ENCODE results near the gene PARD3.
"Not testable (repeated sequence)": the region's sequence is repeated elsewhere in the genome, so short reads cannot be mapped to it uniquely, and the experiment has no call there.

Gene PARD3

GRCh38 chr10:34702093-34702937 is 112.8 kb downstream of the PARD3 start:
- no peaks in the 10 kb centered on the region for H3K9me3 Mint-ChIP-seq
- no peaks in the 10 kb centered on the region for H3K36me3 Mint-ChIP-seq (ENCODE audit: insufficient read depth)
- H3K4me3 Mint-ChIP-seq: no peak overlapping the region
- peaks cover 3 to 4% of the 10 kb centered on the region in 2 donors for H3K4me1 Mint-ChIP-seq (ENCODE audit: low read depth in 2 of 2)
- ATAC-seq (replicated peaks): no peak
- DNase-seq: no peak
- H3K27me3 Mint-ChIP-seq: no peaks in the 10 kb centered on the region
- no peak overlapping the region for H3K27ac Mint-ChIP-seq

GRCh38 chr10:34701194-34701593 is 113.9 kb downstream of the PARD3 start:
- Mint-ChIP-seq H3K36me3 (ENCODE audit: insufficient read depth) (no peaks in the 10 kb centered on the region), H3K4me1 (ENCODE audit: low read depth in 2 of 2) (peaks cover 3 to 4% of the 10 kb centered on the region in 2 donors), H3K9me3 (no peaks in the 10 kb centered on the region), H3K27me3 (no peaks in the 10 kb centered on the region), H3K27ac (no peak overlapping the region), H3K4me3 (no peak overlapping the region)
- DNase-seq: no peak
- no peak for ATAC-seq (replicated peaks)

GRCh38 chr10:34700752-34701151 is 114.3 kb downstream of the PARD3 start:
- H3K4me1 Mint-ChIP-seq (ENCODE audit: low read depth in 2 of 2); DNase-seq; ATAC-seq (replicated peaks); H3K9me3 Mint-ChIP-seq; H3K27ac Mint-ChIP-seq; H3K4me3 Mint-ChIP-seq; H3K27me3 Mint-ChIP-seq; H3K36me3 Mint-ChIP-seq (ENCODE audit: insufficient read depth): not testable (repeated sequence)

- ATAC-seq (replicated peaks) (no peak), DNase-seq (no peak)
- Mint-ChIP-seq H3K27ac (no peak overlapping the region), H3K4me3 (no peak overlapping the region), H3K4me1 (ENCODE audit: low read depth in 2 of 2) (no peaks in the 10 kb centered on the region), H3K36me3 (ENCODE audit: insufficient read depth) (no peaks in the 10 kb centered on the region), H3K27me3 (no peaks in the 10 kb centered on the region), H3K9me3 (no peaks in the 10 kb centered on the region)
Observed at GRCh38 chr10:34699904-34700517, 115.1 kb downstream of the PARD3 start.

- H3K4me3 Mint-ChIP-seq: no peak overlapping the region
- H3K27me3 Mint-ChIP-seq: no peaks in the 10 kb centered on the region
- H3K36me3 Mint-ChIP-seq (ENCODE audit: insufficient read depth): no peaks in the 10 kb centered on the region
- H3K9me3 Mint-ChIP-seq: no peaks in the 10 kb centered on the region
- no peak overlapping the region for H3K27ac Mint-ChIP-seq
- ATAC-seq (replicated peaks) (no peak), DNase-seq (no peak)
- no peaks in the 10 kb centered on the region for H3K4me1 Mint-ChIP-seq (ENCODE audit: low read depth in 2 of 2)
Observed at GRCh38 chr10:34698979-34699378, 116.1 kb downstream of the PARD3 start.

- Mint-ChIP-seq H3K4me3 (no peak overlapping the region), H3K9me3 (peaks cover 0 to 1% of the 10 kb centered on the region in 2 donors), H3K36me3 (ENCODE audit: insufficient read depth) (no peaks in the 10 kb centered on the region), H3K4me1 (ENCODE audit: low read depth in 2 of 2) (no peaks in the 10 kb centered on the region), H3K27me3 (no peaks in the 10 kb centered on the region), H3K27ac (no peak overlapping the region)
- no peak for DNase-seq
- ATAC-seq (replicated peaks): no peak
Observed at GRCh38 chr10:34698248-34698831, 116.8 kb downstream of the PARD3 start.

- Mint-ChIP-seq H3K4me1 (ENCODE audit: low read depth in 2 of 2) (no peaks in the 10 kb centered on the region), H3K27me3 (no peaks in the 10 kb centered on the region), H3K36me3 (ENCODE audit: insufficient read depth) (no peaks in the 10 kb centered on the region), H3K9me3 (peaks cover 0 to 1% of the 10 kb centered on the region in 2 donors), H3K27ac (no peak overlapping the region), H3K4me3 (no peak overlapping the region)
- ATAC-seq (replicated peaks) (no peak), DNase-seq (no peak)
Observed at GRCh38 chr10:34697351-34698247, 117.5 kb downstream of the PARD3 start.

GRCh38 chr10:34696423-34696822 is 118.7 kb downstream of the PARD3 start:
- Mint-ChIP-seq H3K27ac (no peak overlapping the region), H3K36me3 (ENCODE audit: insufficient read depth) (no peaks in the 10 kb centered on the region), H3K4me1 (ENCODE audit: low read depth in 2 of 2) (no peaks in the 10 kb centered on the region), H3K4me3 (no peak overlapping the region), H3K27me3 (peaks cover 3 to 4% of the 10 kb centered on the region in 2 donors), H3K9me3 (peaks cover 0 to 1% of the 10 kb centered on the region in 2 donors)
- ATAC-seq (replicated peaks) (no peak), DNase-seq (no peak)

- no peak overlapping the region for H3K27ac Mint-ChIP-seq
- DNase-seq (no peak), ATAC-seq (replicated peaks) (no peak)
- no peaks in the 10 kb centered on the region for H3K36me3 Mint-ChIP-seq (ENCODE audit: insufficient read depth)
- no peak overlapping the region for H3K4me3 Mint-ChIP-seq
- no peaks in the 10 kb centered on the region for H3K4me1 Mint-ChIP-seq (ENCODE audit: low read depth in 2 of 2)
- H3K9me3 Mint-ChIP-seq: peaks cover 0 to 1% of the 10 kb centered on the region in 2 donors
- H3K27me3 Mint-ChIP-seq: peaks cover 4 to 14% of the 10 kb centered on the region in 2 donors
Observed at GRCh38 chr10:34690383-34691049, 124.6 kb downstream of the PARD3 start.

- no peaks in the 10 kb centered on the region for H3K36me3 Mint-ChIP-seq (ENCODE audit: insufficient read depth)
Observed at GRCh38 chr10:34689053-34689452, 126.0 kb downstream of the PARD3 start.

GRCh38 chr10:34687434-34688210 is 127.5 kb downstream of the PARD3 start:
- Mint-ChIP-seq H3K4me3 (no peak overlapping the region), H3K27ac (no peak overlapping the region), H3K4me1 (ENCODE audit: low read depth in 2 of 2) (no peaks in the 10 kb centered on the region), H3K27me3 (peaks cover 4 to 14% of the 10 kb centered on the region in 2 donors), H3K36me3 (ENCODE audit: insufficient read depth) (no peaks in the 10 kb centered on the region), H3K9me3 (no peaks in the 10 kb centered on the region)
- DNase-seq (no peak), ATAC-seq (replicated peaks) (no peak)

More at GRCh38 chr10:34689053-34689452, 126.0 kb downstream of the PARD3 start:
- Mint-ChIP-seq H3K9me3 (peaks cover 0 to 1% of the 10 kb centered on the region in 2 donors), H3K27ac (no peak overlapping the region), H3K4me1 (ENCODE audit: low read depth in 2 of 2) (no peaks in the 10 kb centered on the region), H3K27me3 (peaks cover 4 to 14% of the 10 kb centered on the region in 2 donors), H3K4me3 (no peak overlapping the region)
- ATAC-seq (replicated peaks) (no peak), DNase-seq (no peak)

GRCh38 chr10:34682580-34682979 is 132.5 kb downstream of the PARD3 start:
- Mint-ChIP-seq H3K4me3 (no peak overlapping the region), H3K9me3 (no peaks in the 10 kb centered on the region), H3K4me1 (ENCODE audit: low read depth in 2 of 2) (no peaks in the 10 kb centered on the region), H3K27me3 (peaks cover 8 to 11% of the 10 kb centered on the region in 2 donors), H3K27ac (no peak overlapping the region), H3K36me3 (ENCODE audit: insufficient read depth) (no peaks in the 10 kb centered on the region)
- DNase-seq (no peak), ATAC-seq (replicated peaks) (no peak)

Measured in effector memory CD8-positive, alpha-beta T cell (primary cell).